HepG2 (cell line): ENCODE measurements around the gene FUCA2. TPM values are rescaled to one million over a fixed set of nuclear protein-coding genes. Genes with fewer than 3 reads are reported as not detected.

ENCODE experiments used
- FOSL2 ChIP-seq: sonication (generic); formaldehyde crosslinking; IDR thresholded peaks from 2 replicates; pipeline ENCODE4 v1.4.0; 2020; ENCODE audit warnings: missing genetic modification reagents
- HES4 ChIP-seq: sonication (generic); formaldehyde crosslinking; IDR thresholded peaks from 2 replicates; pipeline ENCODE4 v1.9.0; 2021; ENCODE audit warnings: mild to moderate bottlenecking, missing genetic modification reagents, borderline replicate concordance
- KLF13 ChIP-seq: sonication (generic); formaldehyde crosslinking; IDR thresholded peaks from 2 replicates; pipeline ENCODE4 v1.4.0; 2020; ENCODE audit warnings: mild to moderate bottlenecking, missing genetic modification reagents
- MEF2D ChIP-seq: sonication (generic); formaldehyde crosslinking; IDR thresholded peaks from 2 replicates; pipeline ENCODE4 v1.5.1; 2020; ENCODE audit warnings: mild to moderate bottlenecking, missing genetic modification reagents
- PHF5A ChIP-seq: IDR thresholded peaks from one replicate; pipeline ENCODE4 v1.6.1; 2018; ENCODE audit warnings: low read depth, missing genetic modification reagents; ENCODE audit not compliant: unreplicated experiment
- PTBP1 ChIP-seq: fragments of 200-400 bp; formaldehyde crosslinking; IDR thresholded peaks from 2 replicates; pipeline ENCODE4 v1.6.1; 2018; ENCODE audit warnings: low read length, low read depth; ENCODE audit not compliant: poor library complexity, severe bottlenecking
- SRSF4 ChIP-seq: fragments of 200-400 bp; formaldehyde crosslinking; IDR thresholded peaks from one replicate; pipeline ENCODE4 v1.6.1; 2018; ENCODE audit warnings: mild to moderate bottlenecking, low read depth, low read length, moderate library complexity; ENCODE audit not compliant: poor library complexity, severe bottlenecking
- TARDBP ChIP-seq: sonication (generic); formaldehyde crosslinking; IDR thresholded peaks from 2 replicates; pipeline ENCODE4 v1.8.0; 2022; ENCODE audit warnings: mild to moderate bottlenecking, missing genetic modification reagents
- WIZ ChIP-seq: sonication (generic); formaldehyde crosslinking; IDR thresholded peaks from 2 replicates; pipeline ENCODE4 v1.5.1; 2020; ENCODE audit warnings: mild to moderate bottlenecking, missing genetic modification reagents
- ZBTB1 ChIP-seq: sonication (generic); formaldehyde crosslinking; IDR thresholded peaks from 2 replicates; pipeline ENCODE4 v1.4.0; 2020; ENCODE audit warnings: missing genetic modification reagents, borderline replicate concordance
- ZBTB3 ChIP-seq: sonication (generic); formaldehyde crosslinking; IDR thresholded peaks from 2 replicates; pipeline ENCODE4 v1.4.0; 2020; ENCODE audit warnings: low read depth, mild to moderate bottlenecking, moderate library complexity, missing genetic modification reagents, borderline replicate concordance
- ZBTB37 ChIP-seq: sonication (generic); formaldehyde crosslinking; IDR thresholded peaks from 2 replicates; pipeline ENCODE4 v1.4.0; 2020; ENCODE audit warnings: mild to moderate bottlenecking, missing genetic modification reagents
- ZBTB7A ChIP-seq: sonication (generic); formaldehyde crosslinking; IDR thresholded peaks from 2 replicates; pipeline ENCODE4 v1.8.0; 2022; ENCODE audit warnings: mild to moderate bottlenecking, missing genetic modification reagents
- ZC3H13 ChIP-seq: sonication (generic); formaldehyde crosslinking; IDR thresholded peaks from 2 replicates; pipeline ENCODE4 v1.8.1; 2023; ENCODE audit warnings: mild to moderate bottlenecking, missing genetic modification reagents, moderate library complexity
- ZHX2 ChIP-seq, 2 experiments: sonication (generic) in 1 of 2; formaldehyde crosslinking in 1 of 2; IDR thresholded peaks; 2 replicates each; pipeline versions ENCODE4 v1.6.1 to v1.9.0; 2014 to 2022; ENCODE audit warnings: antibody characterized with exemption in 1 of 2, borderline replicate concordance in 1 of 2, inconsistent platforms in 1 of 2, low read depth in 1 of 2, missing genetic modification reagents in 1 of 2
- ZKSCAN1 ChIP-seq: fragments of 150-350 bp; IDR thresholded peaks from 2 replicates; pipeline ENCODE4 v1.6.1; 2014; ENCODE audit warnings: low read length
- ZNF12 ChIP-seq: sonication (generic); formaldehyde crosslinking; IDR thresholded peaks from 2 replicates; pipeline ENCODE4 v1.5.0; 2020; ENCODE audit warnings: missing genetic modification reagents
- ZNF501 ChIP-seq: sonication (generic); formaldehyde crosslinking; IDR thresholded peaks from 2 replicates; pipeline ENCODE4 v1.5.1; 2020; ENCODE audit warnings: mild to moderate bottlenecking, moderate library complexity, missing genetic modification reagents
- ZNF558 ChIP-seq: sonication (generic); formaldehyde crosslinking; IDR thresholded peaks from 2 replicates; pipeline ENCODE4 v1.9.0; 2022; ENCODE audit warnings: mild to moderate bottlenecking, missing genetic modification reagents, borderline replicate concordance
- ZNF572 ChIP-seq: sonication (generic); formaldehyde crosslinking; IDR thresholded peaks from 2 replicates; pipeline ENCODE4 v1.5.1; 2020; ENCODE audit warnings: mild to moderate bottlenecking, missing genetic modification reagents
- ZNF580 ChIP-seq: IDR thresholded peaks from 2 replicates; pipeline ENCODE4 v1.6.1; 2016; ENCODE audit warnings: low read depth, borderline replicate concordance
- polyA plus RNA-seq, 8 experiments: library from polyadenylated mRNA; depleted of rRNA in 3 of 8; stranded (reverse) in 7 of 8; unstranded in 1 of 8; fragments of >200 nt; fragmentation: Illumina TruSeq in 4 of 8; extraction: Trizol in 4 of 8; gene quantifications; 2 replicates each; pipeline versions ENCODE4 v1.2.1 to v1.2.3, GENCODE V29; 2011 to 2016; ENCODE audit warnings: low read depth in 4 of 8, missing spikeins in 1 of 8, mixed read lengths in 1 of 8; ENCODE audit not compliant: insufficient read depth in 1 of 8
- total RNA-seq, 5 experiments: library from RNA; depleted of rRNA; stranded (reverse); fragments of >200 nt; fragmentation: Illumina TruSeq; extraction: Trizol; gene quantifications; 2 replicates each; pipeline ENCODE4 v1.2.3, GENCODE V29; 2016; ENCODE audit warnings: low read depth in 1 of 5

Gene FUCA2
- total and polyA plus RNA-seq, 2 of the 13 experiments (the other 11 are each of a cell fraction or from before 2014, with no cell fraction given): 87.4 to 144 TPM

GRCh38 chr6:143450453-143451371 lies 60.8 kb downstream of the FUCA2 start, which contains the start of the genes ADAT2 and PEX3 (continued):
- TF ChIP-seq ZNF580 (peak; percentile 100), SRSF4 (no peak), HES4 (CRISPR knock-in tag) (peak; percentile 75), PTBP1 (peak; percentile 98), ZNF501 (CRISPR knock-in tag) (peak; percentile 100), ZBTB3 (CRISPR knock-in tag) (no peak), KLF13 (CRISPR knock-in tag) (peak; percentile 91; the same call in 1 of the 2 replicates), MEF2D (peak; percentile 94), ZNF12 (CRISPR knock-in tag) (peak; percentile 84; the same call in 1 of the 2 replicates), ZNF572 (CRISPR knock-in tag) (no peak; the same call in none of the 2 replicates), ZKSCAN1 (peak; percentile 83), FOSL2 (CRISPR knock-in tag) (peak; percentile 83), TARDBP (CRISPR knock-in tag) (peak; percentile 100), WIZ (CRISPR knock-in tag) (peak; percentile 96), ZHX2 (IDR thresholded peaks at IDR 0.05; ENCODE audit: low read depth) (peak; percentile 88), ZHX2 (CRISPR knock-in tag; IDR thresholded peaks at IDR 0.05; ENCODE audit: borderline replicate concordance) (peak; percentile 72), ZBTB7A (CRISPR knock-in tag) (no peak), PHF5A (CRISPR knock-in tag) (peak; percentile 99), ZNF558 (CRISPR knock-in tag) (peak; percentile 94; the same call in 1 of the 2 replicates), ZBTB37 (no peak), ZBTB1 (CRISPR knock-in tag) (peak; percentile 56; the same call in 1 of the 2 replicates), ZC3H13 (CRISPR knock-in tag) (peak; percentile 99)
